Nucleus accumbens (tissue), 56 donors: ENCODE measurements around the gene TMEM208.

Experiments
- DNase-seq, 56 donors: peaks; one replicate each; lab custom pipeline; 2025; lab: John Stamatoyannopoulos, UW

Gene TMEM208

DNA sequence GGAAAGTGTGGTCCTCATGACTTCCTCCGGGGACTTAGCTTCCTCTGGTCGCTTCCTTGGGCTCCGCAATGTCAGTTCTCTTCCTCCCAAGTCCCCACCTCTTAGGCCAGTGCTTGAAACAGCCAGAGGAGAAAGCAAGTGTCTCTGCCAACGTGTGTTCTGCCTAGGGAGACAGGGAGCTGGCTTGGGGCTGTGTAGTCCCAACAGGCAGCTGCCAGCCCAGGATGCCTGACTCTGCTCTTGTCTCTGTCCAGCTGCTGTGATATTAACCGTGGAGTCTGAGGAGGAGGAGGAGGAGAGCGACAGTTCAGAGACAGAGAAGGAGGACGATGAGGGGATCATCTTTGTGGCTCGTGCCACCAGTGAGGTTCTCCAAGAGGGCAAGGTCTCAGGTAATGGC, 38.9 kb downstream of the TMEM208 start:
- no peak for DNase-seq

DNA sequence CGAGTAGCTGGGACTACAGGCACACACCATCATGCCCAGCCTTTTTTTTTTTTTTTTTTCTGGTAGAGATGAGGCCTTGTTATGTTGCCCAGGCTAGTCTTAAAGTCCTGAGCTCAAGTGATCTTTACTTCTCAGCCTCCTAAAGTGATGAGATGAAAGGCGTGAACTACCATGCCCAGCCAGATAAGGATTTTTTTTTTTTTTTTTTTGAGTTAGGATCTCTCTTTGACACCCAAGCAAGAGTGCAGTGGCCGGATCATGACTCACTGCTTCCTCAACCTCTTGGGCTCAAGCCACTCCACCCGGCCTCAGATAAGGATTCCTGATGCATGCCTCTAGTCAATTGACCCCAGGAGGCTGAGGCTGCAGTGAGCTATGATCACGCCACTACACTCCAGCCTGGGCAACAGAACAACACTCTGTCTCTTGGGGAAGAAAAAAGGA, 41.2 kb downstream of the TMEM208 start:
- DNase-seq: no peak

GRCh38 chr16:67269766-67270165, 42.8 kb downstream of the TMEM208 start:
- DNase-seq: no peak

GRCh38 chr16:67270931-67271338, 44.0 kb downstream of the TMEM208 start:
- DNase-seq: no peak

GRCh38 chr16:67271446-67271845, 44.5 kb downstream of the TMEM208 start:
- DNase-seq: no peak

DNA sequence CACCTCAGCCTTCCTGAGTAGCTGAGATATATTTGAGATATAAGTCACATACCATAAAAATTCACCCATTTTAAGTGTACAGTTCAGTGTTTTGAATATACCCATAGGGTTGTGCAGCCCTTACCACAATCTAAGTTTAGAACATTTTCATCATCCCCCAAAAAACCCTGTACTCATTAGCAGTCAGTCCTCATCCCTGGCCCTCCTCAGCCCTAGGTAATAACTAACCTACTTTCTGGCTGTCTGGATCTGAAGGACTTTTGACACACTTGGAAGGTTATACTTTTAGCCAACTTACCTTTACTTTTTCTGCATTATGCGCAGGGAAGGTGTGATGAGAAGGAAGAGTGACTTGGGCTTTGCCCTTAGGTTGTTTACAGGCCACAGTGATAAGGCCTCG, 48.4 kb downstream of the TMEM208 start:
- DNase-seq: no peak

GRCh38 chr16:67277294-67277998, 50.5 kb downstream of the TMEM208 start:
- DNase-seq: peak in 2 of 56 donors; percentile 8 to 18

- no peak for DNase-seq
These were observed 51.3 kb downstream of the TMEM208 start for GRCh38 chr16:67277999-67278772.
